Activated CD4-positive, alpha-beta T cell treated with anti-CD3 and anti-CD28 coated beads for 36 hours (primary cell): ENCODE data around the gene HIVEP2. TPM values are rescaled to one million over a fixed set of nuclear protein-coding genes. Genes with fewer than 3 reads are reported as not detected.
A peak's percentile ranks its signal among the peaks of the same experiment; 100 is the strongest.

ENCODE experiments used
- ATAC-seq: fragments of 200-7000 bp; cut with Tn5 transposase; one replicate; pipeline ENCODE4 v1.10.0; 2021; ENCODE audit warnings: mild to moderate bottlenecking, moderate library complexity
- CTCF ChIA-PET: fragments of 350-600 bp; sonication (Branson Sonifier 250); formaldehyde crosslinking; loops from one replicate; lab custom pipeline; 2021; ENCODE audit warnings: antibody characterized with exemption; lab: Charles Lee
- POLR2A ChIA-PET: fragments of 350-600 bp; sonication (Branson Sonifier 250); formaldehyde crosslinking; loops from one replicate; lab custom pipeline; 2021; ENCODE audit warnings: antibody characterized with exemption, inconsistent platforms; lab: Charles Lee
- DNase-seq: peaks from one replicate; pipeline ENCODE4 v3.0.0-alpha.2; 2020
- H3K27ac Mint-ChIP-seq: one replicate; pipeline ENCODE4 v1.8.0; 2021; ENCODE audit warnings: mixed read lengths
- H3K27me3 Mint-ChIP-seq: one replicate; pipeline ENCODE4 v1.8.0; 2021; ENCODE audit warnings: mixed read lengths
- H3K36me3 Mint-ChIP-seq: one replicate; pipeline ENCODE4 v1.8.0; 2021; ENCODE audit warnings: low read depth, mixed read lengths
- H3K4me1 Mint-ChIP-seq: one replicate; pipeline ENCODE4 v1.8.0; 2021; ENCODE audit warnings: mixed read lengths
- H3K4me3 Mint-ChIP-seq: one replicate; pipeline ENCODE4 v1.8.0; 2021; ENCODE audit warnings: mild to moderate bottlenecking, moderate library complexity, mixed read lengths
- H3K9me3 Mint-ChIP-seq: one replicate; pipeline ENCODE4 v1.8.0; 2021; ENCODE audit warnings: low read depth, mixed read lengths
- intact Hi-C, 2 experiments: fragments of 100-400 bp; cut with DNase I in 1 of 2; cut with micrococcal nuclease in 1 of 2; formaldehyde crosslinking; loops; one replicate each; pipeline versions ENCODE4 v1.14.2 to v1.15.1; 2022 to 2024; cut with DNase I, micrococcal nuclease
- total RNA-seq, 2 experiments: library from RNA; stranded (reverse); gene quantifications; one replicate each; pipeline ENCODE4 v1.2.3, GENCODE V29; 2021

Gene HIVEP2
- total RNA-seq, 2 experiments from 2014 or later, result 30.7 to 33.6 TPM

GRCh38 chr6:142918339-142919042, 26.5 kb downstream of the HIVEP2 start:
- DNase-seq (no peak), ATAC-seq (no peak)
- ChIA-PET CTCF (interaction anchor here (1.0 kb wide), 1 partner anchor 12 kb away, joined by 3 read pairs; no protein-coding TSS in a partner anchor), POLR2A (no interaction called here)
- Mint-ChIP-seq H3K27ac (peak overlapping the region; percentile 80), H3K36me3 (peaks cover 41% of the 10 kb centered on the region), H3K9me3 (no peaks in the 10 kb centered on the region), H3K4me3 (no peak overlapping the region), H3K4me1 (peaks cover 81% of the 10 kb centered on the region), H3K27me3 (no peaks in the 10 kb centered on the region)
- intact Hi-C loops, result no loop called here

- intact Hi-C loops, result no loop called here
- Mint-ChIP-seq H3K4me1 (peaks cover 91% of the 10 kb centered on the region), H3K27me3 (no peaks in the 10 kb centered on the region), H3K27ac (no peak overlapping the region), H3K36me3 (peaks cover 44% of the 10 kb centered on the region), H3K9me3 (no peaks in the 10 kb centered on the region), H3K4me3 (no peak overlapping the region)
- DNase-seq, result no peak
- POLR2A ChIA-PET, result interaction anchor here (0.6 kb wide), 1 partner anchor 1103 kb away, joined by 7 read pairs; no protein-coding TSS in a partner anchor
- CTCF ChIA-PET, result interaction anchor here (0.6 to 1.4 kb wide), 4 partner anchors 13 to 416 kb away, joined by 3 to 4 read pairs (median 3); no protein-coding TSS in a partner anchor
- no peak for ATAC-seq
Observed at GRCh38 chr6:142916881-142917280, 28.1 kb downstream of the HIVEP2 start.

- DNase-seq, result no peak
- Mint-ChIP-seq H3K4me1 (peaks cover 91% of the 10 kb centered on the region), H3K36me3 (peaks cover 41% of the 10 kb centered on the region), H3K4me3 (no peak overlapping the region), H3K27ac (peak overlapping the region; percentile 97), H3K27me3 (no peaks in the 10 kb centered on the region), H3K9me3 (no peaks in the 10 kb centered on the region)
- ChIA-PET POLR2A (no interaction called here), CTCF (interaction anchor here (0.8 to 0.9 kb wide), 2 partner anchors 32 to 56 kb away, joined by 3 to 4 read pairs; no protein-coding TSS in a partner anchor)
- intact Hi-C loops, result no loop called here
- ATAC-seq, result no peak
Observed at GRCh38 chr6:142914937-142915697, 29.9 kb downstream of the HIVEP2 start.

- peaks cover 43% of the 10 kb centered on the region for H3K36me3 Mint-ChIP-seq
- peaks cover 92% of the 10 kb centered on the region for H3K4me1 Mint-ChIP-seq
- no peaks in the 10 kb centered on the region for H3K27me3 Mint-ChIP-seq
- intact Hi-C loops, result no loop called here
- H3K9me3 Mint-ChIP-seq, result no peaks in the 10 kb centered on the region
- peak overlapping the region; percentile 97 for H3K27ac Mint-ChIP-seq
- POLR2A ChIA-PET, result interaction anchor here (0.7 to 0.9 kb wide), 2 partner anchors 63 to 107 kb away, joined by 10 to 11 read pairs; no protein-coding TSS in a partner anchor
- DNase-seq (no peak), ATAC-seq (peak; percentile 10)
- CTCF ChIA-PET, result interaction anchor here (0.9 kb wide), 1 partner anchor 31 kb away, joined by 4 read pairs; no protein-coding TSS in a partner anchor
- H3K4me3 Mint-ChIP-seq, result no peak overlapping the region
Observed at GRCh38 chr6:142914369-142914768, 30.6 kb downstream of the HIVEP2 start.

GRCh38 chr6:142913511-142914047, 31.4 kb downstream of the HIVEP2 start:
- H3K27ac Mint-ChIP-seq, result peak overlapping the region; percentile 97
- peaks cover 42% of the 10 kb centered on the region for H3K36me3 Mint-ChIP-seq

GRCh38 chr6:142913036-142913510, 31.9 kb downstream of the HIVEP2 start:
- DNase-seq (peak; percentile 52), ATAC-seq (peak; percentile 74)
- H3K27me3 Mint-ChIP-seq, result no peaks in the 10 kb centered on the region
- no peaks in the 10 kb centered on the region for H3K9me3 Mint-ChIP-seq
- ChIA-PET CTCF (interaction anchor here (0.7 to 1.6 kb wide), 12 partner anchors 12 to 221 kb away, joined by 3 to 8 read pairs (median 4); no protein-coding TSS in a partner anchor), POLR2A (interaction anchor here (0.7 to 1.3 kb wide), 9 partner anchors 10 to 70 kb away, joined by 3 to 11 read pairs (median 4); no protein-coding TSS in a partner anchor)
- H3K4me1 Mint-ChIP-seq, result peaks cover 86% of the 10 kb centered on the region
- intact Hi-C loops, result loop anchor here (1.0 to 2.0 kb wide), 11 partner anchors 13 to 91 kb away; no protein-coding TSS in a partner anchor
- H3K27ac Mint-ChIP-seq, result peak overlapping the region; percentile 97
- H3K4me3 Mint-ChIP-seq, result peak overlapping the region; percentile 65
- peaks cover 38% of the 10 kb centered on the region for H3K36me3 Mint-ChIP-seq

More at GRCh38 chr6:142913511-142914047, 31.4 kb downstream of the HIVEP2 start:
- DNase-seq, result peak; percentile 82
- H3K9me3 Mint-ChIP-seq, result no peaks in the 10 kb centered on the region
- intact Hi-C loops, result loop anchor here (1.0 to 2.0 kb wide), 11 partner anchors 13 to 91 kb away; no protein-coding TSS in a partner anchor
- POLR2A ChIA-PET, result interaction anchor here (0.7 to 1.0 kb wide), 10 partner anchors 11 to 107 kb away, joined by 3 to 11 read pairs (median 6); no protein-coding TSS in a partner anchor
- H3K4me1 Mint-ChIP-seq, result peaks cover 86% of the 10 kb centered on the region
- H3K4me3 Mint-ChIP-seq, result peak overlapping the region; percentile 65
- no peaks in the 10 kb centered on the region for H3K27me3 Mint-ChIP-seq
- CTCF ChIA-PET, result interaction anchor here (0.9 to 1.6 kb wide), 10 partner anchors 12 to 70 kb away, joined by 3 to 8 read pairs (median 4); no protein-coding TSS in a partner anchor
- peak; percentile 88 for ATAC-seq

- Mint-ChIP-seq H3K36me3 (peaks cover 41% of the 10 kb centered on the region), H3K4me3 (peak overlapping the region; percentile 65), H3K27me3 (no peaks in the 10 kb centered on the region), H3K4me1 (peaks cover 90% of the 10 kb centered on the region), H3K27ac (peak overlapping the region; percentile 97), H3K9me3 (no peaks in the 10 kb centered on the region)
- intact Hi-C loops, result loop anchor here in 1 of 2 experiments (2.0 kb wide), 1 partner anchor 61 kb away; no protein-coding TSS in a partner anchor
- no peak for DNase-seq
- no peak for ATAC-seq
- ChIA-PET POLR2A (interaction anchor here (1.3 kb wide), 1 partner anchor 35 kb away, joined by 3 read pairs; no protein-coding TSS in a partner anchor), CTCF (interaction anchor here (0.7 to 1.6 kb wide), 5 partner anchors 30 to 220 kb away, joined by 3 to 8 read pairs (median 4); no protein-coding TSS in a partner anchor)
Observed at GRCh38 chr6:142912125-142912524, 32.9 kb downstream of the HIVEP2 start.

- Mint-ChIP-seq H3K4me1 (peaks cover 90% of the 10 kb centered on the region), H3K36me3 (peaks cover 42% of the 10 kb centered on the region), H3K27me3 (no peaks in the 10 kb centered on the region), H3K27ac (peak overlapping the region; percentile 28), H3K4me3 (no peak overlapping the region), H3K9me3 (no peaks in the 10 kb centered on the region)
- intact Hi-C loops, result no loop called here
- no peak for DNase-seq
- ChIA-PET POLR2A (no interaction called here), CTCF (no interaction called here)
- no peak for ATAC-seq
Observed at GRCh38 chr6:142911430-142911829, 33.5 kb downstream of the HIVEP2 start.

GRCh38 chr6:142909686-142910085, 35.3 kb downstream of the HIVEP2 start:
- DNase-seq, result no peak
- no peaks in the 10 kb centered on the region for H3K27me3 Mint-ChIP-seq
- CTCF ChIA-PET, result interaction anchor here (0.7 to 0.9 kb wide), 2 partner anchors 16 to 61 kb away, joined by 3 read pairs; no protein-coding TSS in a partner anchor
- peaks cover 31% of the 10 kb centered on the region for H3K36me3 Mint-ChIP-seq
- H3K9me3 Mint-ChIP-seq, result no peaks in the 10 kb centered on the region
- peak overlapping the region; percentile 86 for H3K27ac Mint-ChIP-seq
- intact Hi-C loops, result no loop called here
- no peak for ATAC-seq
- POLR2A ChIA-PET, result no interaction called here
- peaks cover 79% of the 10 kb centered on the region for H3K4me1 Mint-ChIP-seq
- H3K4me3 Mint-ChIP-seq, result no peak overlapping the region

- H3K4me1 Mint-ChIP-seq, result peaks cover 79% of the 10 kb centered on the region
- ATAC-seq (no peak), DNase-seq (no peak)
- intact Hi-C loops, result no loop called here
- ChIA-PET CTCF (interaction anchor here (1.2 to 1.6 kb wide), 3 partner anchors 30 to 65 kb away, joined by 3 to 4 read pairs (median 4); no protein-coding TSS in a partner anchor), POLR2A (no interaction called here)
- H3K27ac Mint-ChIP-seq, result peak overlapping the region; percentile 95
- no peaks in the 10 kb centered on the region for H3K9me3 Mint-ChIP-seq
- H3K27me3 Mint-ChIP-seq, result no peaks in the 10 kb centered on the region
- H3K4me3 Mint-ChIP-seq, result peak overlapping the region; percentile 75
- H3K36me3 Mint-ChIP-seq, result peaks cover 30% of the 10 kb centered on the region
Observed at GRCh38 chr6:142908235-142908634, 36.7 kb downstream of the HIVEP2 start.
